Left ventricle myocardium inferior (tissue), 1 donor: ENCODE results near the gene TNIP1. TPM values are rescaled to one million over a fixed set of nuclear protein-coding genes. Genes with fewer than 3 reads are reported as not detected.

Experiments used
- DNase-seq: peaks from one replicate; pipeline ENCODE4 v3.0.0-alpha.2; 2020
- H3K27ac ChIP-seq: fragments of 200-600 bp; replicated peaks from 2 replicates; pipeline ENCODE4 v1.8.0; 2021
- H3K27me3 ChIP-seq: fragments of 200-600 bp; 2 replicates; pipeline ENCODE4 v1.8.0; 2021; ENCODE audit warnings: low read depth
- H3K36me3 ChIP-seq: fragments of 200-600 bp; 2 replicates; pipeline ENCODE4 v1.8.0; 2021
- H3K4me1 ChIP-seq: fragments of 200-600 bp; 2 replicates; pipeline ENCODE4 v1.8.0; 2021
- H3K4me3 ChIP-seq: fragments of 200-600 bp; 2 replicates; pipeline ENCODE4 v1.8.0; 2021; ENCODE audit warnings: mild to moderate bottlenecking, moderate library complexity
- H3K9me3 ChIP-seq: fragments of 200-600 bp; replicated peaks from 2 replicates; pipeline ENCODE4 v1.8.0; 2021
- CTCF ChIP-seq: fragments of 200-600 bp; IDR thresholded peaks from 2 replicates; pipeline ENCODE4 v1.8.0; 2021; ENCODE audit warnings: antibody characterized with exemption, mild to moderate bottlenecking, borderline replicate concordance
- intact Hi-C: fragments of 100-400 bp; cut with micrococcal nuclease; formaldehyde crosslinking; loops from one replicate; pipeline ENCODE4 v1.11.0; 2022
- total RNA-seq: library from RNA; stranded (reverse); fragmentation: NEBNext Ultra II Directional; extraction: Animal tissue kit (Norgen Biotek cat#: 25700); gene quantifications from one replicate; pipeline ENCODE4 v1.2.1, GENCODE V29; 2021
- donor health status: DM: no; HTN: yes; CAD: no; lungs with severe emphysema.

The TNIP1 gene
- total RNA-seq, 1 donor from 2014 or later: 131 TPM

- intact Hi-C loops: no loop called here
- no peak for DNase-seq
- Histone ChIP-seq H3K27me3 (no peaks in the 10 kb centered on the region), H3K36me3 (peaks cover 87% of the 10 kb centered on the region), H3K27ac (peak overlapping the region; percentile 80), H3K4me3 (no peak overlapping the region), H3K4me1 (peaks cover 45% of the 10 kb centered on the region), H3K9me3 (no peaks in the 10 kb centered on the region)
- TF ChIP-seq CTCF: no peak
Observed at GRCh38 chr5:151038412-151038745, 42.5 kb downstream of the TNIP1 start.

- Histone ChIP-seq H3K4me3 (no peak overlapping the region), H3K9me3 (no peaks in the 10 kb centered on the region), H3K4me1 (peaks cover 45% of the 10 kb centered on the region), H3K27me3 (no peaks in the 10 kb centered on the region), H3K36me3 (peaks cover 86% of the 10 kb centered on the region), H3K27ac (peak overlapping the region; percentile 80)
- no peak for TF ChIP-seq CTCF
- DNase-seq: no peak
- intact Hi-C loops: no loop called here
Observed at GRCh38 chr5:151037561-151038411, 43.0 kb downstream of the TNIP1 start.

GRCh38 chr5:151036556-151036955 is 44.3 kb downstream of the TNIP1 start:
- Histone ChIP-seq H3K4me3 (no peak overlapping the region), H3K9me3 (no peaks in the 10 kb centered on the region), H3K27ac (peak overlapping the region; percentile 80), H3K4me1 (peaks cover 47% of the 10 kb centered on the region), H3K36me3 (peaks cover 86% of the 10 kb centered on the region), H3K27me3 (no peaks in the 10 kb centered on the region)
- intact Hi-C loops: no loop called here
- no peak for DNase-seq
- no peak for TF ChIP-seq CTCF

- Histone ChIP-seq H3K9me3 (no peaks in the 10 kb centered on the region), H3K36me3 (peaks cover 84% of the 10 kb centered on the region), H3K4me1 (peaks cover 54% of the 10 kb centered on the region), H3K27ac (no peak overlapping the region), H3K4me3 (no peak overlapping the region), H3K27me3 (no peaks in the 10 kb centered on the region)
- TF ChIP-seq CTCF: no peak
- intact Hi-C loops: no loop called here
- no peak for DNase-seq
Observed at GRCh38 chr5:151034422-151035379, 46.1 kb downstream of the TNIP1 start.

- Histone ChIP-seq H3K4me1 (peaks cover 54% of the 10 kb centered on the region), H3K27ac (no peak overlapping the region), H3K36me3 (peaks cover 84% of the 10 kb centered on the region), H3K4me3 (no peak overlapping the region), H3K27me3 (no peaks in the 10 kb centered on the region), H3K9me3 (no peaks in the 10 kb centered on the region)
- no peak for DNase-seq
- TF ChIP-seq CTCF: no peak
- intact Hi-C loops: no loop called here
Observed at GRCh38 chr5:151033217-151033934, 47.5 kb downstream of the TNIP1 start.
